H1 (cell line): ENCODE results near the gene PDCD2. TPM values are rescaled to one million over a fixed set of nuclear protein-coding genes. Genes with fewer than 3 reads are reported as not detected.

Source experiments
- CBX8 ChIP-seq: fragments of 300-800, 300-1000 bp; sonication (generic); IDR thresholded peaks from 2 replicates; pipeline ENCODE4 v1.7.1; 2016; ENCODE audit warnings: low read depth, low read length, borderline replicate concordance
- CHD7 ChIP-seq: fragments of 300-600 bp; sonication (generic); IDR thresholded peaks from 2 replicates; pipeline ENCODE4 v1.7.1; 2012; ENCODE audit warnings: low read length, moderate library complexity, mild to moderate bottlenecking, inconsistent platforms; ENCODE audit not compliant: insufficient replicate concordance
- EZH2 ChIP-seq: fragments of 200-600 bp; sonication (generic); IDR thresholded peaks from 2 replicates; pipeline ENCODE4 v1.7.1; 2012; ENCODE audit warnings: low read depth, mild to moderate bottlenecking, moderate library complexity, low read length, inconsistent platforms; ENCODE audit not compliant: severe bottlenecking
- NANOG ChIP-seq: IDR thresholded peaks from 2 replicates; pipeline ENCODE4 v1.6.1; 2011; ENCODE audit warnings: low read length, low read depth, mild to moderate bottlenecking, inconsistent platforms; ENCODE audit not compliant: insufficient read depth, poor library complexity, severe bottlenecking
- POLR2AphosphoS5 ChIP-seq: IDR thresholded peaks from 2 replicates; pipeline ENCODE4 v1.6.1; 2011; ENCODE audit warnings: low read depth, low read length
- SIX5 ChIP-seq: IDR thresholded peaks from 2 replicates; pipeline ENCODE4 v1.6.1; 2011; ENCODE audit warnings: mild to moderate bottlenecking, low read depth, low read length
- TAF7 ChIP-seq: optimal IDR thresholded peaks from 2 replicates; pipeline ENCODE3; 2011; ENCODE audit warnings: low read depth, mild to moderate bottlenecking, inconsistent platforms, low read length, moderate library complexity, borderline replicate concordance
- TBP ChIP-seq: IDR thresholded peaks from 2 replicates; pipeline ENCODE4 v1.6.1; 2011; ENCODE audit warnings: low read depth, low read length, improper control_type of control experiment
- USF2 ChIP-seq: IDR thresholded peaks from 2 replicates; pipeline ENCODE4 v1.6.1; 2011; ENCODE audit warnings: low read length, improper control_type of control experiment
- polyA plus RNA-seq, 7 experiments: library from polyadenylated mRNA; depleted of rRNA in 3 of 7; stranded (reverse) in 5 of 7; unstranded in 2 of 7; fragments of >200 nt in 5 of 7; fragments of 200-250 nt in 2 of 7; gene quantifications; 1 replicate in 5 of 7; 2 replicates in 1 of 7; 4 replicates in 1 of 7; pipeline versions ENCODE4 v1.2.1 to v1.2.3, GENCODE V29; 2011 to 2013; ENCODE audit warnings: missing spikeins in 2 of 7, mixed read lengths in 2 of 7
- total RNA-seq: library from RNA; stranded (reverse); fragmentation: NEBNext Ultra II Directional; extraction: Animal tissue kit (Norgen Biotek cat#: 25700); gene quantifications from 2 replicates; pipeline ENCODE4 v1.2.1, GENCODE V29; 2021

The PDCD2 gene
- total and polyA plus RNA-seq, 2 of the 8 experiments (the other 6 are each of a cell fraction or from before 2014, with no cell fraction given) = 74.1 to 116 TPM

GRCh38 chr6:170554013-170554795 is 30.2 kb downstream of the PDCD2 start, which contains the start of gene TBP (continued):
- TF ChIP-seq EZH2 (no peak), CHD7 (no peak), TBP (peak; percentile 67), CBX8 (no peak), TAF7 (no peak), SIX5 (peak; percentile 60; the same call in 1 of the 2 replicates), NANOG (no peak), USF2 (no peak), POLR2AphosphoS5 (peak; percentile 74)
